Cerebellar nuclear complex (tissue), 1 donor: Measurements from ENCODE around the gene NMS.
"Not testable (repeated sequence)": the region's sequence is repeated elsewhere in the genome, so short reads cannot be mapped to it uniquely, and the experiment has no call there.

Experiments used
- DNase-seq, 2 experiments: peaks; one replicate each; lab custom pipeline; 2025; lab: John Stamatoyannopoulos, UW

Gene NMS, protein sequence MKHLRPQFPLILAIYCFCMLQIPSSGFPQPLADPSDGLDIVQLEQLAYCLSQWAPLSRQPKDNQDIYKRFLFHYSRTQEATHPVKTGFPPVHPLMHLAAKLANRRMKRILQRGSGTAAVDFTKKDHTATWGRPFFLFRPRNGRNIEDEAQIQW

DNA sequence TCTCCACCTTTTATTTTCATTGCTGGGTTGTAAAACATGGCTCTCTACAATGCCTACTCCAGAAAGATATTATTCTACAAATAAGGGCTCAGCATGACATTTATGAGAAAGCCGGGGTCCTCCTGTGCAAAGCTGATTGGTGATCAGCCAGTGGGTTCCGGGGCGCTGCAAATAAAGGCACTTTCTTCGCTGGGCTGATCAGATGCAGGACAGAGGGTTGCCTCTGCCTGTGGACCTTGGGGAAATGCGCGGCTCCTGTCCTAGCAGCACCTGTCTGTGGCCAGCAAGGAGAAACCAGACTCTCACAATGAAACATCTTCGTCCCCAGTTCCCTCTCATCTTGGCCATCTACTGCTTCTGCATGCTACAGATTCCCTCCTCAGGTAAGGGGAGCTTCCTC, at the start of gene NMS:
TSS of gene NMS (plus strand) at position 301 of the 400 bp plus-strand sequence. CDS start at position 308, 7 bp downstream.
- no peak for DNase-seq

DNA sequence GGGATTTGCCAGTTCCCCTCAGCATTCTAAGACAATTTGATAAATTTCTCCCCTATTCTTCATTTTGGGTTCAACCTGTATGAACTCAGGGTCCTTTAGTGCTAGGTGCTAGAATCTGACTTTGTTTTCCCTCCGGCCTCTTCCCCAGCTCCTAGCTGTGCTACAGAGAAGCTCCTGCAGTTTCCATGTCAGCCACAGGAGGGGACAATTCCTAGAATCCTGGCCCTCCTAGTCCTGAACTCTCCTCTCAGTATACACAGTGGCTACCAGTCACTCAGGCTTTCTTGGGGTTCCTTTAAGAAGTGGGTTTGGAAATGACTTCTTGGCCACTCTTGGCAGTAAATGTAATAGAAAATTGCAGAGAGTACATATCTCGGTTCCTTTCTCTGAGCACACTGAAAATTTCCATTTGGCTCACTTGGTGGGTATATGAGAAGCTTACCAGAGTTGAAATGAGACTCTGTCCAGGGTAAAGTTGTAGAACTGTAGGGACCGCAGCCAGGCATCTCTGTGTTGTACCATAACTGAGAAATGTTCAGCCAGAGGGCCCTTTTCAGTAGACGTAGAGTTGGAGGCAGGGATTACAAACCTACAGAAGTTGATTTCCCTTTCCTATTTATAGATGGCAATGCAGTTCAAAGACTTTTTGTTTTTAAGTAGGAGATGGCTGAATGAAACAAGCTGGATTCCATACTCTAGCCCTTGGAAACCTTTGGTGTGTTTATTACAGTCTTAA, 47.8 kb upstream of the NMS start:
- no peak for DNase-seq

DNA sequence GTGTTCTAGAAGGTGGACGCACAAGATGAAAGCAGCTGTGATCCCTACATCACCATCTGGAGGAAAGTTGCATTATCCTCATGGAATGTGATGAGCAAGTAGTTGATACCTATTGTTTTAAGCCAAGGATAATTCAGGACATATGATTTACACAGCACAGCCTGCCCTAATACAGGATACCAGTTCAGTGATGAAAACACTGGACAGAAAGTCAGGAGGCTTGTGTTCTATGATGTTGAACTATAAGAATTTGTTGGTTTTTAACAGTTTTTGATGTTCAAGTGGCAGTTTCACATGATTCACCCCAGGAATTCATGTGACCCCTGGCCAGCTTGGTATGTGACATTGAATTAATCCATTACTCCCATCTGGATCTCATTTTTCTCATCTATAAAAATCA, 46.7 kb upstream of the NMS start:
- no peak for DNase-seq

DNA sequence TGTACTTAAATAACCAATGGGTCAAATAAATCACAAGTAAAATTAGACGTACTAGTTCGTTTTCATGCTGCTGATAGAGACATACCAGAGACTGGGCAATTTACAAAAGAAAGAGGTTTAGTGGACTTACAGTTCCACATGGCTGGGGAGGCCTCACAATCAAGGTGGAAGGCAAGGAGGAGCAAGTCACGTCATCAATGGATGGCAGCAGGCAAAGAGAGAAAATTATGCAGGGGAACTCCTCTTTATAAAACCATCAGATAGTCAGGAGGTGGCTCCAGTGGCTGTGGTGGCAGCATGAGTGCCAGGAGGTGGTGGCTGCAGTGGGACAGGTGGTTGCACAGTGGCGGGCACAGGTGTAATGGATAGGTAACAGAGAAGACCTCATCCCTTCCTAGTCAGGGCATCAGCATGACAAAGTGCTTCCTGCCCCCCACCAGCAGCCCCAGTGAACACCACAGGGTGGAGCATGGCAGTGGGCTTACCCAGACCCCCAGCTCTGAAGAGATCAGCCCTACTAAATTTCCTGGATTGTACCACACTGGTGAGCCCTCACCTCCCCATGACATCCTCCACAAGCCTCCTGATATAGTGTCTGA, 45.9 kb upstream of the NMS start:
- no peak for DNase-seq

DNA sequence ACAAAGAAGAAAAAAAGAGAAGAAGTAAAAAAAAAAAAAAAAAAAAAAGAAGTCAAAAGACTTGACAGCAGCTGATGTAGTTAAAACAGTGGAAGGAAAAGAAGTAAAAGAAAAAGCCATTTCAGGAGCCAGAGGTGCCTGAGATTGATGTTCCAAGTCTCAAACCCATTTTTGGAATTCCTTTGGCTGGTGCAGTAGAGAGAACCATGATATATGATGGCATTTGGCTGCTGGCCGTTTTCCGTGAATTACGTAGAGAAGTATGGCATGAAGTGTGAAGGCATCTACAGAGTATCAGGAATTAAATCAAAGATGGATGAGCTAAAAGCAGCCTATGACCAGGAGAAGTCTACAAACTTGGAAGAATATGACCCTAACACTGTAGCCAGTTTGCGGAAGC, 45.2 kb upstream of the NMS start:
- no peak for DNase-seq

DNA sequence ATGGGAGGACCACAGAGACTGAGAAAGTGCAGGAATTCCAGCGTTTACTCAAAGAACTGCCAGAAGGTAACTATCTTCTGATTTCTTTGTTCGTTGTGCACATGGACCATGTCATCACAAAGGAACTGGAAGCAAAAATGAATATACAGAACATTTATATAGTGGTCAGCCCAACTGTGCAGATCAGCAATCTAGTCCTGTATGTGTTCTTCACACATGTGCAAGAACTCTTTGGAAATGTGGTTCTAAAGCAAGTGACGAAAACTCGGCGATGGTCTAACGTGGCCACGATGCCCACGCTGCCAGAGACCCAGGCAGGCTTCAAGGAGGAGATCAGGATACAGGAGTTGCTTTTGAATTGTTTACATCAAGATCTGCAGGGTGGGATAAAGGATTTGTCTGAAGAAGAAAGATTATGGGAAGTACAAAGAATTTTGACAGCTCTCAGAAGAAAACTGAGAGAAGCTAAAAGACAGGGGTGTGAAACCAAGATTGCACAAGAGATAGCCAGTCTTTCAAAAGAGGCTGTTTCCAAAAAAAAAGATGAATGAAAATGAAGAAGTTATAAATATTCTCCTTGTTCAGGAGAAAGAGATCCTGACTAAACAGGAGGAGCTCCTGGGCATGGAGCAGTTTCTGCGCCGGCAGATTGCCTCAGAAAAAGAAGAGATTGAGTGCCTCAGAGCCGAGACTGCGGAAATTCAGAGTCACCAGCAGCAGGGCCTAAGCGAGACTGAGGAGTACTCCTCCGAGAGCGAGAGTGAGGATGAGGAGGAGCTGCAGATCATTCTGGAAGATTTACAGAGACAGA, 44.5 kb upstream of the NMS start:
- DNase-seq = no peak

DNA sequence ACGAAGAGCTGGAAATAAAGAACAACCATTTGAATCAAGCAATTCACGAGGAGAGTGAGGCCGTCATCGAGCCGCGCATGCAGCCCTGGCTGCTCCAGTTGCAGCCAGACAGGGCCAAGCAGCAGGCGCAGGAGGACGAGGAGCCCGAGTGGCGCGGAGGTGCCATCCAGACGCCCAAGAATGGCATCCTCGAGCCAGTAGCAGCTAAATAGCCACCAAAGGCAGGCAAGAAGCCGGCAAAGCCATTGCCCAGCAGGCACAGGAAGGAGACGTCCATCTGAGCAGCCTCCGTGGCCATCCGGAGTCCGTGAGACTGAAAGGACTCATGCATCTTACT, 43.9 kb upstream of the NMS start:
- no peak for DNase-seq

DNA sequence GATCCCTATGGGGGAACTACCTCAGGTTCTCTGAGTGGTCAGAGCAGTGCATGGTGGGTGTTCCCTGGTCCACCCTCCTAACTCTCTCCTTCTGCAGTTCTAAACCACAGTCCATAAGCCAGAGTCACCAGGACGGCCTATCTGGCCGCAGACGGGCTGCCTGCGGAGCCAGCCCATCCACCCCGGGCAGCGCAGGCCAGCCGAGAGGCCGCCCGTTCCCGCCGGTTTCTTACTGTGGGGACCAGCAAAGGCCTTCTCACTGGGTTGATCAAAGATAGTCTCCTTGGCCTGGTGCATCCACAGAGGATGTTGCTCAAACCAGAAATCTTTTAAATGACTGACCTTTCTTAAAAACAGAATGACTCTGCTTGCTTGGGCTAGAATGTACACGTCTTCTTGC, 43.2 kb upstream of the NMS start:
- no peak for DNase-seq

DNA sequence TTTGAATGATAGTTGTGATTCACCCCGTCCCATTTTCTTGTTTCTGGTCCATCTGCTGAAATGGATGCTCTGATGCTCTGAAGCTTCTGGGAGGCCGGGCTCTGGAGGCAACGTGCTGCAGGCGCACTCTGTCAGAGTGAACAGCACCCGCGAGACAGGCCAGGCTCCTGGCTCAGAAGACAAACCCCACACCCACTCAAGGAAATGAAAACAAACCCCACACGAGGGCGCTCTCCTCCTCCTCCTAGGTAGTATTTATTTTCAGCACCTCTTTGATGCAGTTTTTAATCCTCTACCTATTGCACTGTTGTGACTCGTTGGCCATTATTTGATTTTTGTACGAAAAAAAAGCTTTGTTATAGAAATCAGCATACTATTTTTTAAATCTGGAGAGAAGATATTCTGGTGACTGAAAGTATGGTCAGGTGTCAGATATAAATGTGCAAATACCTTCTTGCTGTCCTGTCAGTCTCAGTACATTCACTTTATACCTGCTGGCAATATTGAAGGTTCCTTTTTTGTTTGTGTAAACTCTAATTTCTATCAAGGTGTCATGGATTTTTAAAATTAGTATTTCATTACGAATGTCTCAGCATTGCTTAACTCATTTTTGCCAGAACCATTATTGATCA, 42.5 kb upstream of the NMS start:
- peak in 1 of 2 experiments; percentile 6 for DNase-seq

DNA sequence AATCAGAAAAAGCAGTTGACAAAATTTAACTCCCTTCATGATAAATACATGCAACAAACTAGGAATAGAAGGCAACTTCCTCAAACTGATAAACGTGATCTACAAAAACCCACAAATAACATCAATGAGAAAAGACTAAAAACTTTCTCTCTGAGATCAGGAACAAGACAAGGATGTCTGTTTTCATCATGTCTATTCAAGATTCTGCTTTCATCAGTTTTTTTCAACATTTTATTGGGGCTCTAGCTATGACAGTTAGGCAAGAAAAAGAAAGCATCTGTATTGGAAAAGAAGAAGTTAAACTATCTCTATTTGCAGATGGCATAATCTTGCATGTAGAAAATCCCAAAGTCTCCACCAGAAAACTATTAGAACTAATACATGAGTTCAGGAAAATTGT, 40.6 kb upstream of the NMS start:
- no peak for DNase-seq

DNA sequence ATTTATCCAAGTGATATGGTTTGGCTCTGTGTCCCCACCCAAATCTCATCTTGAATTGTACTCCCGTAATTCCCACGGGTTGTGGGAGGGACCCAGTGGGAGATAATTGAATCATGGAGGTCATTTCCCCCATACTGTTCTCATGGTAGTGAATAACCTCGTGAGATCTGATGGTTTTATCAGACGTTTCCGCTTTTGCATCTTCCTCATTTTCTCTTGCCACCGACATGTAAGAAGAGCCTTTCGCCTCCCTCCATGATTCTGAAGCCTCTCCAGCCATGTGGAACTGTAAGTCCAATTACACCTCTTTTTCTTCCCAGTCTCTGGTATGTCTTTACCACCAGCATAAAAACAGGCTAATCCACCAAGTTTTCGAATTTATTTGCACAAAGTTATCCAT, 32.5 kb upstream of the NMS start:
- no peak for DNase-seq

DNA sequence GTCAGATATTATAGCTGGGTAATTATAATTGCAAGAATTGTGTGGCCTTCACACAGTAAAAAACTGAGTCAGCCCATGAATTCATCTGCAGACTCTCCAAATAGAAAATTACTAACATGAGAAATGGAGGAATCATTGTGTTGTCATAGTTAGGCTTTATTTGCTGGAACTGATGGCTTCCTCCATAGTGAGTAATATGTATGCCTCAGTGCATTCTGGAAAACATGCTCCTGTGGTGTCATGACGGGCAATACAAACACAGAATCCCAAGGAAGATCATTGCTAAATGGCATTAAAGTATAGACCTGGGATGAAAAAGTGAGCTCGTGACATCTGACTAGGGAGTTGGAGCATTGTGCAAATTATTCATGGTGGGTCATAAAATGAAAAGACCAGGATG, 23.6 kb upstream of the NMS start:
- DNase-seq = no peak

DNA sequence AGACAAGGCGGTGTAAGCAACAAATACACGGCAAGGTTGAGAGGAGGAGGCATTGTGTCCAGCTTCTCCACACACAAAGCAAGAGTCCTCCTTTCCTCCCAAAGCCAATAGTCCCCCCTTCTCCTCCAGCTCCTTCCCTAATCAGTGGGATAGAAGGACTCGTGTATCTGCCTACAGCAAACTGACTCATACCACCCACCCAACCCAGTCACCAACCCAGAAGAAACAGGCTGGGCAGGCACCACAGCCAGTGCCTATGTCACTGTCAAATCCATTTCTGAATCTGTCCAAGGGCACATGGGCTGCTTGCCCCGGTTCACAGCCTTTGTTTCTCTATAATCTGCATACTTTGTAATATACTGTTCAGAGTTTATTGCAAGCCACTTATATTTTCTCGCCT, 19.2 kb upstream of the NMS start:
- no peak for DNase-seq

DNA sequence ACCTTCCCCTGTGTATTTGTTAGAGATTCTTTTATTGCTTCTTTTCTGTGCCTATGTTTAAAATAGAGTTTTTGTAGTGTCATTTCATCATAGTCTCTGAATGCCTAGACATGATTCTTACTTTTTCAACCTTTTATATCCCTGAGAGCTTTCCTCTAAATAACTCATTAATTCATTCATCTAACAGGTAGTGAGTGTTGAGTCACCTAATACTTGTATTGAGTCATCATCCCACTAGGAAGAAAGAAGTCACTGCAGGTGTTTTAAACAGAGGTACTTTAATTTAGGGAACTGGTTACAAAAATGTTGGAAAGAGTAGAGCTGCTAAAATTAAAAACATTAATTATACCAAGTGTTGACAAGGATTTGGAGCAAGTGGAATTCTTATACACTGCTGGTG, 18.5 kb upstream of the NMS start:
- no peak for DNase-seq

DNA sequence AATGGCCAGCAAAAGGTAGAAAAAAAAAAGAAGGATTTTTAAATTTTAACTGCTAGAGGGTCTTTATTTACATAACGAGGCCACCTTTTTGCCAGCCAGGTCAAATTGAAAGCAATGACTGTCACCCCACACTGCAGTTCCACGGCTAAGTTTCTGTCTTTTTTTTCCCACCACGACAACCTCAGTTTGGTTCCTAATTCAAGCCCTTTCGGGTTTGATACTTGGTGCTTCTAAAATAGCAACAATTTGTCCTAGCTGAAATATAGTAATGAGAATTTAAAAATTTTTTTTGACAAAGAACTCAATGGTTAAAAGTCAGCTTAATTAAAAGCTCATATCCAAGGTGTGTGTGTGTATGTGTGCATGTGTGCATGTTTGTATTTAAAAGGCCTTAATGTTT, 16.4 kb upstream of the NMS start:
- DNase-seq = no peak

DNA sequence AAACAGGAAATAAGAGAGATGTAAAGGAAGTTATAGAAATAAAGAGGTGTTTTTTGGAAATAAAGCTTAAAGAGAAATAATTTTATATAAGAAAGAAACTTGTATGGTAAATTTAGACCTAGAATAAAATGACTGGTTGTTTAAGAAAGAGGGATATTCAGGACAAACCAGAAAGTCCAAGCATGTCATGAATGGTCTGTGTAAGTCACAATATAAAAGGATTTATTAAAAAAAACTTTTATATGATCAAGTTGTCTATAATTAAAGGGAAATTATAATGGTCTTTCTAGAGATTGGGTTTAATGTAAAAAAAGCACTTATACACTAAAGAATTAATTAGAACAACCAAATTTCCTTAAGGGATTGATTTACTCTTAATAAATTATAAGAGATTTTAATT, 13.9 kb upstream of the NMS start:
- not testable (repeated sequence) for DNase-seq

DNA sequence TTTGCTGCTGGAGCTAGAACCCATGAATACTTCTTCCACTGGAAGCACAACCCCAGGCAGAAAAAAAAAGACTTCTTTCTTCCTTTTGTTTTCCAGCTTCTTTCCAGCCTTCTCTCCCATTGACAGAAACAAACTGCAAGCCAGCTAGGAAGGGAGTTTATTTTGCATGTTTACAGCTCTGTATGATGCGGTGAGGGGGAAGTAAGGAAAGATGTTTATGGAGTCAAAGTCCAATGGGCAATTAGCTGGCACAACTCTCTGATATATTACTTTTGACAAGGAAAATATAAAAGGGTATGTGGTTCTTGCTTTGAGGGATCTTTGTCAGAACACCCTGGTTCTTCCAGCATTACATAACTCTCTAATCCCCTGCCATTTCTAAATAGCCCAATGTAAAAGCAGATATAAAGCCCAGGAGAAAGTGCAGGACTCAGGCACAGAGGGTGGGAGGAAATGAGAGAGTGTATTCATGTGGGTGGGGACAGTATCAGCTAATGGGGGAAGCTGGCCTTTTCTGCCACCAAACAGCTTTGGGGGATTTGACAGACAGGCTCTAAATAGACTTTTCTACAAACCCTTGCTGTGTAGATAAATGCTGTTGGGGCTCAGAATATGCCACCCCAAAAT, 9.3 kb upstream of the NMS start:
- DNase-seq = no peak

DNA sequence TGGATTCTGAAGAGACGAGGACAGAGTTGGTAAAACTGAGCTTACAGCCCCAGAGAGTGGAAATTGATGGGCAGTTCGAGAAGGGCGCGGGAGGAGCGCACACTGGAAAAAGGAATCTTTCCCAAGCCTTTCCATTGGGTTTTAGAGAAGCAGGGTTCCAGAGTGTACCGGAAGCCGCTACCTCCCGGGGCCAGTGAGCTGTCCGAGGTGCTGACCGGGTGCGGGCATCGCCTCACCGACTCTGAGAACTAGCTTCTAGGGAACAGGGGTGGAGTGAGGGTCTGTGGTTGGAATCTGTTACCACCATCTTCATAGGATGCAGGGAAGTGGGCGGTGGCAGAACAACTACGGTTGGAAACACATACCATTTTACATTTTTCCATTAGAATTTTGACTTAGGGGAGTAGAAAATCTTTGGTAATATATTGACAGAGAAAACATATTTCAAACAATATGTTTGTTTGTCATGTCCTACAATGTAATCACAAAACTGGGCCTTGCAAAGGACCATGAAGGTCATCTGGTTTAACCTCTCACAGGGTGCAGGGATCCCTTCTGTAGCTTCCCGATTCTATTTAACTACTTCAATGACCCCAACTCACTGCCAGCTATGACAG, 724 bp downstream of the NMS start:
- no peak for DNase-seq

DNA sequence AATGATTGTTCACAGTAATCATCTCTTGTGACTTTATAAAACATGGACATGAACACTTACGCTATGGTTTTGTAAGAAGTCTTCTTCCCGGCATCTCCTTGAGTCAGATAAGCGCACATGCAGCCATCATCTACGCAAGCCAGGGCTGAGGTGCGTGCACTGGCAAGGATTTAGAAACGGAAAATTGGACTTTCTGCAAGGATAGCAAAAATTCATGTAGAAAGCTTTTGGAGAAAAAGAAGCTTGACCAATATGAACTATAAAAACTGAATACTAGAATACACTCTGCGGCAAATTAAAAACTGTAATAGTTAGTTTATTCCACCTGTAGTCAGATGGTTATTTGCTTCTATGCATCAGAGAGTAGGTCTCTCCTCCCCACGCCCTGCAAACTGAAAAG, 6.3 kb downstream of the NMS start:
- no peak for DNase-seq

DNA sequence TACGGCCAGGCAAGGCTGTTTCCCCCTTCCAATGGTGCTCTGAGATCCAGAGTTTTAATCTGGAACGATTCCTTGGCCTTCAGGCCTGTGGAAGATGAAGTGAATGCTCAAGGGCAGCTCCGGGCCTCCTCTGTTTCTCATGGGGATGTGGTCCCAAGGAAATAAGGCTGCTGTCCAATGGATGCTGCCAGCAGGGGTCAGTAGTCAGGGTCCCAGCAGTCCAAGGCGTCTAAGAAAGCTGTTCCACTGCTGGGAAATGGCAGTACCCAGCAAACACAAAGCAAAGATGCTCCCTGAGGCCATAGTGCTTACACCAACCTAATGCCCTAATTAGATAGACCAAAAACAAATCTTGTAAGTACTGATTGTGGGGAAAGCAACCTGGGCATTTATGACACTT, 12.5 kb downstream of the NMS start:
- no peak for DNase-seq

DNA sequence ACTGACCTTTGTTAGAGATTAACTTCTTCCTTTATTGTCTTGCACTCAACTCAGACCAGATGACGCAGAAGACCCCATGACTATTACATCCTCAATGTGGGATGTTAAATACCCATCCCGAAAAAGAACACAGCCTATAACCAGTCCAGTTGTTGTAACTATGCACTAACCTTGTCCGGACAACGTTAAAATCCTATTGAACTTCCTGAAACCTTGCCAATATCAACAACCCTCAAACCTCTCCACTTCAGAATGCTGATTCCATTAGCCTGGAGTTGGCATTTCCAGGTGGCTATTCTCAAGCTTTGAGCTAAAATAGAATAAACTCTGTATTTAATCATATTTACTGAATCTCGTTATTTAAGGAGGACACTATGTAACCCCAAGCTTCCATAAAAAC, 13.6 kb downstream of the NMS start:
- DNase-seq = no peak

DNA sequence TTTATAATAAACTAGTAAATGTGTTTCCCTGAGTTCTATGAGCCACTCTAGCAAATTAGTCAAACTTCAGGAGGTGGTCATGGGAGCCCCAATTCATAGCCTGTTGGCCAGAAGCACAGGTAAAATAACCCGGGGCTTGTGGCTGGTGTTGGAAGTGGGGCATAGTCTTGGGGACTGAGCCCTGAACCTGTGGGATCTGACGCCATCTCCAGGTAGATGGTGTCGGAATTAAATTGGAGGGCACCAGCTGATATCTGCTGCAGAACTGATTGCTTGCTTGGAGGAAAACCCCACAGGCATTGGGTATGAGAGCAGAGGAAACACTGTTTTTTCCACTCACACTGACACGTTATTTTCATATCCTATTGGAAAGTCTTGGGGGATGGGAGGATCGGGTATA, 14.1 kb downstream of the NMS start:
- no peak for DNase-seq
